ENCODE results near the gene PARS2. TPM values are rescaled to one million over a fixed set of nuclear protein-coding genes. Genes with fewer than 3 reads are reported as not detected.
"Not testable (repeated sequence)": the region's sequence is repeated elsewhere in the genome, so short reads cannot be mapped to it uniquely, and the experiment has no call there.

Gene PARS2
- total RNA-seq, 2 experiments from 2014 or later: 5.0 to 6.4 TPM

GRCh38 chr1:54777431-54777830 lies 13.1 kb upstream of the PARS2 start:
- CTCF ChIA-PET: interaction anchor here (0.6 kb wide), 1 partner anchor 1305 kb away, joined by 3 read pairs; no protein-coding TSS in a partner anchor
- Mint-ChIP-seq H3K36me3 (peaks cover 7% of the 10 kb centered on the region), H3K27ac (no peak overlapping the region), H3K27me3 (no peaks in the 10 kb centered on the region), H3K4me3 (no peak overlapping the region), H3K9me3 (ENCODE audit: low read depth) (no peaks in the 10 kb centered on the region), H3K4me1 (peaks cover 2% of the 10 kb centered on the region)
- DNase-seq (no peak), ATAC-seq (no peak)

- ATAC-seq (no peak), DNase-seq (no peak)
- H3K27me3 Mint-ChIP-seq: no peaks in the 10 kb centered on the region
- H3K9me3 Mint-ChIP-seq (ENCODE audit: low read depth): no peaks in the 10 kb centered on the region
- peaks cover 2% of the 10 kb centered on the region for H3K4me1 Mint-ChIP-seq
- no peak overlapping the region for H3K4me3 Mint-ChIP-seq
- peaks cover 7% of the 10 kb centered on the region for H3K36me3 Mint-ChIP-seq
- H3K27ac Mint-ChIP-seq: no peak overlapping the region
- CTCF ChIA-PET: interaction anchor here (0.6 to 1.5 kb wide), 2 partner anchors 11 to 1304 kb away, joined by 3 to 6 read pairs; no protein-coding TSS in a partner anchor
Measured at GRCh38 chr1:54777011-54777410, 12.7 kb upstream of the PARS2 start.

GRCh38 chr1:54775828-54776721 lies 11.8 kb upstream of the PARS2 start:
- DNase-seq; ATAC-seq; H3K9me3 Mint-ChIP-seq (ENCODE audit: low read depth); H3K4me3 Mint-ChIP-seq; H3K4me1 Mint-ChIP-seq; H3K27ac Mint-ChIP-seq; H3K27me3 Mint-ChIP-seq; H3K36me3 Mint-ChIP-seq: not testable (repeated sequence)
- CTCF ChIA-PET: interaction anchor here (0.8 to 1.5 kb wide), 3 partner anchors 10 to 25 kb away, joined by 3 to 6 read pairs (median 3); partner anchors contain the start of gene TTC22

- CTCF ChIA-PET: interaction anchor here (1.0 kb wide), 1 partner anchor 26 kb away, joined by 3 read pairs; the partner anchor contains the start of gene TTC22
- H3K9me3 Mint-ChIP-seq (ENCODE audit: low read depth): no peaks in the 10 kb centered on the region
- H3K36me3 Mint-ChIP-seq: peaks cover 2% of the 10 kb centered on the region
- ATAC-seq (no peak), DNase-seq (no peak)
- H3K4me3 Mint-ChIP-seq: no peak overlapping the region
- no peaks in the 10 kb centered on the region for H3K27me3 Mint-ChIP-seq
- peaks cover 2% of the 10 kb centered on the region for H3K4me1 Mint-ChIP-seq
- H3K27ac Mint-ChIP-seq: no peak overlapping the region
Measured at GRCh38 chr1:54774820-54775498, 10.6 kb upstream of the PARS2 start.

- Mint-ChIP-seq H3K27me3 (no peaks in the 10 kb centered on the region), H3K4me3 (no peak overlapping the region), H3K36me3 (no peaks in the 10 kb centered on the region), H3K27ac (no peak overlapping the region), H3K9me3 (ENCODE audit: low read depth) (no peaks in the 10 kb centered on the region), H3K4me1 (peaks cover 2% of the 10 kb centered on the region)
- DNase-seq (no peak), ATAC-seq (no peak)
- CTCF ChIA-PET: no interaction called here
Measured at GRCh38 chr1:54772951-54773350, 8.6 kb upstream of the PARS2 start.

GRCh38 chr1:54768093-54768492 lies 3.8 kb upstream of the PARS2 start:
- ATAC-seq: no peak
- Mint-ChIP-seq H3K27me3 (no peaks in the 10 kb centered on the region), H3K4me3 (no peak overlapping the region), H3K27ac (no peak overlapping the region), H3K36me3 (no peaks in the 10 kb centered on the region), H3K9me3 (ENCODE audit: low read depth) (no peaks in the 10 kb centered on the region), H3K4me1 (peaks cover 13% of the 10 kb centered on the region)
- DNase-seq: peak; percentile 47
- CTCF ChIA-PET: interaction anchor here (0.8 to 4.5 kb wide), 4 partner anchors 25 to 33 kb away, joined by 3 to 20 read pairs (median 3); partner anchors contain the start of gene TTC22

- no peak for DNase-seq
- Mint-ChIP-seq H3K4me1 (peaks cover 18% of the 10 kb centered on the region), H3K9me3 (ENCODE audit: low read depth) (no peaks in the 10 kb centered on the region), H3K27ac (no peak overlapping the region), H3K4me3 (no peak overlapping the region), H3K27me3 (no peaks in the 10 kb centered on the region), H3K36me3 (no peaks in the 10 kb centered on the region)
- CTCF ChIA-PET: interaction anchor here (1.0 to 4.5 kb wide), 3 partner anchors 25 to 33 kb away, joined by 3 to 20 read pairs (median 3); partner anchors contain the start of gene TTC22
- no peak for ATAC-seq
Measured at GRCh38 chr1:54767526-54767925, 3.2 kb upstream of the PARS2 start.

- Mint-ChIP-seq H3K4me1 (peaks cover 18% of the 10 kb centered on the region), H3K4me3 (no peak overlapping the region), H3K27ac (no peak overlapping the region), H3K27me3 (no peaks in the 10 kb centered on the region), H3K36me3 (no peaks in the 10 kb centered on the region), H3K9me3 (ENCODE audit: low read depth) (no peaks in the 10 kb centered on the region)
- DNase-seq: no peak
- CTCF ChIA-PET: interaction anchor here (2.4 to 4.5 kb wide), 2 partner anchors 10 to 34 kb away, joined by 6 to 20 read pairs; partner anchors contain the start of gene TTC22
- ATAC-seq: no peak
Measured at GRCh38 chr1:54766726-54767125, 2.4 kb upstream of the PARS2 start.

GRCh38 chr1:54764922-54765561 lies 719 bp upstream of the PARS2 start:
- Mint-ChIP-seq H3K36me3 (no peaks in the 10 kb centered on the region), H3K4me3 (peak overlapping the region; percentile 92), H3K9me3 (ENCODE audit: low read depth) (no peaks in the 10 kb centered on the region), H3K27me3 (no peaks in the 10 kb centered on the region), H3K4me1 (peaks cover 18% of the 10 kb centered on the region), H3K27ac (peak overlapping the region; percentile 63)
- ATAC-seq (peak; percentile 22), DNase-seq (no peak)
- CTCF ChIA-PET: interaction anchor here (1.7 to 4.5 kb wide), 3 partner anchors 11 to 40 kb away, joined by 6 to 20 read pairs (median 7); partner anchors contain the start of gene TTC22

GRCh38 chr1:54763816-54764132 lies 549 bp downstream of the PARS2 start:
- DNase-seq (peak; percentile 50), ATAC-seq (no peak)
- H3K27ac Mint-ChIP-seq: peak overlapping the region; percentile 90
- H3K4me3 Mint-ChIP-seq: peak overlapping the region; percentile 92
- H3K36me3 Mint-ChIP-seq: peaks cover 1% of the 10 kb centered on the region
- no peaks in the 10 kb centered on the region for H3K27me3 Mint-ChIP-seq
- H3K9me3 Mint-ChIP-seq (ENCODE audit: low read depth): no peaks in the 10 kb centered on the region
- peaks cover 18% of the 10 kb centered on the region for H3K4me1 Mint-ChIP-seq
- CTCF ChIA-PET: interaction anchor here (0.6 to 4.5 kb wide), 4 partner anchors 37 to 274 kb away, joined by 3 to 20 read pairs (median 3); partner anchors contain the start of gene TTC22

GRCh38 chr1:54758678-54759348 lies 5.5 kb downstream of the PARS2 start:
- Mint-ChIP-seq H3K27ac (no peak overlapping the region), H3K27me3 (no peaks in the 10 kb centered on the region), H3K9me3 (ENCODE audit: low read depth) (no peaks in the 10 kb centered on the region), H3K36me3 (peaks cover 6% of the 10 kb centered on the region), H3K4me1 (peaks cover 14% of the 10 kb centered on the region), H3K4me3 (no peak overlapping the region)
- CTCF ChIA-PET: interaction anchor here (1.2 kb wide), 1 partner anchor 42 kb away, joined by 3 read pairs; no protein-coding TSS in a partner anchor
- DNase-seq: no peak
- no peak for ATAC-seq

GRCh38 chr1:54757833-54758232 lies 6.5 kb downstream of the PARS2 start:
- Mint-ChIP-seq H3K4me1 (peaks cover 6% of the 10 kb centered on the region), H3K36me3 (peaks cover 6% of the 10 kb centered on the region), H3K9me3 (ENCODE audit: low read depth) (no peaks in the 10 kb centered on the region), H3K4me3 (no peak overlapping the region), H3K27me3 (no peaks in the 10 kb centered on the region), H3K27ac (no peak overlapping the region)
- CTCF ChIA-PET: no interaction called here
- ATAC-seq (no peak), DNase-seq (no peak)
